Natural killer cell (primary cell): ENCODE data around the gene ARHGEF11. TPM values are rescaled to one million over a fixed set of nuclear protein-coding genes. Genes with fewer than 3 reads are reported as not detected.

ENCODE experiments used
- ATAC-seq, 3 donors: fragments of 150-1000 bp in 2 of 3; fragments of 200-7000 bp in 1 of 3; cut with Tn5 transposase; 1 replicate in 1 of 3; 2 replicates in 2 of 3; pipeline ENCODE4 v1.10.0; 2021; ENCODE audit warnings: mild to moderate bottlenecking in 2 of 3, moderate library complexity in 2 of 3
- DNase-seq, 2 donors: peaks; one replicate each; pipeline versions ENCODE4 v3.0.0 to v3.0.0-alpha.2; 2013 to 2021; ENCODE audit warnings: mixed read lengths in 1 of 2
- H3K27ac ChIP-seq: one replicate; pipeline ENCODE4 v1.5.1; 2013; ENCODE audit warnings: mild to moderate bottlenecking, low read length
- H3K27me3 ChIP-seq: one replicate; pipeline ENCODE4 v1.6.1; 2013; ENCODE audit warnings: low read length; ENCODE audit not compliant: control insufficient read depth, insufficient read depth
- H3K36me3 ChIP-seq: one replicate; pipeline ENCODE4 v1.6.1; 2013; ENCODE audit warnings: low read length; ENCODE audit not compliant: control insufficient read depth, insufficient read depth
- H3K4me1 ChIP-seq: one replicate; pipeline ENCODE4 v1.6.1; 2013; ENCODE audit warnings: low read length; ENCODE audit not compliant: control insufficient read depth, insufficient read depth
- H3K4me3 ChIP-seq: one replicate; pipeline ENCODE4 v1.5.1; 2013; ENCODE audit warnings: low read length
- H3K9me3 ChIP-seq: one replicate; pipeline ENCODE4 v1.6.1; 2013; ENCODE audit warnings: low read length; ENCODE audit not compliant: control insufficient read depth, insufficient read depth
- H3K27ac Mint-ChIP-seq, 2 donors: one replicate each; pipeline ENCODE4 v1.8.0; 2022; ENCODE audit warnings: mild to moderate bottlenecking in 2 of 2, mixed read lengths in 2 of 2, moderate library complexity in 1 of 2
- H3K27me3 Mint-ChIP-seq, 2 donors: one replicate each; pipeline ENCODE4 v1.8.0; 2022; ENCODE audit warnings: low read depth in 2 of 2, mixed read lengths in 2 of 2
- H3K36me3 Mint-ChIP-seq: one replicate; pipeline ENCODE4 v1.8.0; 2022; ENCODE audit warnings: mixed read lengths
- H3K4me1 Mint-ChIP-seq, 2 donors: one replicate each; pipeline ENCODE4 v1.8.0; 2022; ENCODE audit warnings: mixed read lengths in 2 of 2
- H3K4me3 Mint-ChIP-seq: one replicate; pipeline ENCODE4 v1.8.0; 2022; ENCODE audit warnings: mild to moderate bottlenecking, moderate library complexity, mixed read lengths
- H3K9me3 Mint-ChIP-seq, 2 donors: one replicate each; pipeline ENCODE4 v1.8.0; 2022; ENCODE audit warnings: mixed read lengths in 2 of 2
- CTCF ChIP-seq: fragments of 200-600 bp; IDR thresholded peaks from one replicate; pipeline ENCODE4 v1.8.0; 2022; ENCODE audit warnings: antibody characterized with exemption
- WGBS: methylation state at CpG from one replicate; pipeline ENCODE4 v1.1.7; 2013; ENCODE audit warnings: missing lambda C conversion rate; ENCODE audit not compliant: insufficient coverage; 5-methylcytosine and 5-hydroxymethylcytosine counted together
- intact Hi-C: fragments of 100-400 bp; cut with micrococcal nuclease; formaldehyde crosslinking; loops from one replicate; pipeline ENCODE4 v1.14.2; 2022
- total RNA-seq, 4 donors: library from RNA; stranded (reverse); fragments of 120-200 nt in 1 of 4; gene quantifications; one replicate each; pipeline versions ENCODE4 v1.2.3 to v1.2.4, GENCODE V29; 2013 to 2022

Gene ARHGEF11
- total RNA-seq, 3 donors from 2014 or later (not counting 1 experiment from before 2014, with no cell fraction given) = 1.7 to 2.8 (median 2.4) TPM

- Mint-ChIP-seq H3K27me3 (peaks cover 27 to 35% of the 10 kb centered on the region in 2 donors), H3K36me3 (no peaks in the 10 kb centered on the region), H3K9me3 (no peaks in the 10 kb centered on the region), H3K4me3 (no peak overlapping the region), H3K27ac (no peak overlapping the region), H3K4me1 (peaks cover 7 to 8% of the 10 kb centered on the region in 2 donors)
- no peak for TF ChIP-seq CTCF
- Histone ChIP-seq H3K27me3 (peaks cover 3% of the 10 kb centered on the region), H3K4me1 (no peaks in the 10 kb centered on the region), H3K4me3 (no peak overlapping the region), H3K27ac (no peak overlapping the region), H3K9me3 (no peaks in the 10 kb centered on the region), H3K36me3 (no peaks in the 10 kb centered on the region)
- 71% methylated on average over 12 of the region's 13 CpGs for WGBS
- ATAC-seq (no peak), DNase-seq (no peak)
- intact Hi-C loops = no loop called here
Observed at GRCh38 chr1:156885880-156886355, 159.6 kb downstream of the ARHGEF11 start.

GRCh38 chr1:156885314-156885713 lies 160.2 kb downstream of the ARHGEF11 start:
- TF ChIP-seq CTCF = no peak
- Histone ChIP-seq H3K4me1 (no peaks in the 10 kb centered on the region), H3K4me3 (no peak overlapping the region), H3K27ac (no peak overlapping the region), H3K36me3 (no peaks in the 10 kb centered on the region), H3K27me3 (peaks cover 3% of the 10 kb centered on the region), H3K9me3 (no peaks in the 10 kb centered on the region)
- whole genome bisulfite sequencing = no CpG with 5 or more reads among the region's 1 CpG
- no peak overlapping the region for H3K27ac Mint-ChIP-seq
- H3K27me3 Mint-ChIP-seq = peaks cover 24 to 33% of the 10 kb centered on the region in 2 donors
- H3K4me1 Mint-ChIP-seq = peaks cover 5 to 6% of the 10 kb centered on the region in 2 donors
- DNase-seq = no peak
- no peaks in the 10 kb centered on the region for H3K36me3 Mint-ChIP-seq
- ATAC-seq = no peak
- H3K9me3 Mint-ChIP-seq = no peaks in the 10 kb centered on the region
- intact Hi-C loops = no loop called here
- H3K4me3 Mint-ChIP-seq = no peak overlapping the region

Other genes with a start within 250 kb of the ARHGEF11 start
- 100 to 1,000 TPM; 155 to 324 (median 312) TPM for gene SH2D2A, start 228.9 kb downstream of the ARHGEF11 start, total RNA-seq
- under 1 TPM; 0.10 to 0.18 (median 0.14) TPM for gene INSRR, start 186.6 kb downstream of the ARHGEF11 start, total RNA-seq
- gene NTRK1, start 184.9 kb downstream of the ARHGEF11 start, total RNA-seq = 10 to 100 TPM in 1 of 3 donors, 1 to 10 TPM in 2; 1.7 to 16.7 (median 2.4) TPM
- gene PEAR1, start 152.0 kb downstream of the ARHGEF11 start, total RNA-seq = 1 to 10 TPM in 1 of 3 donors, under 1 TPM in 2; 0.52 to 1.4 (median 0.80) TPM
- gene LRRC71, start 125.1 kb downstream of the ARHGEF11 start, total RNA-seq = not detected
- not detected for gene ETV3L, start 54.1 kb upstream of the ARHGEF11 start, total RNA-seq
- 100 to 1,000 TPM in 1 of 3 donors, 10 to 100 TPM in 2; 58.3 to 101 (median 76.6) TPM for gene ETV3, start 92.7 kb upstream of the ARHGEF11 start, total RNA-seq